IPS-15b (cell line): ENCODE measurements around the gene UNC5B.

Source experiments
- H3K27me3 ChIP-seq: one replicate; pipeline ENCODE4 v1.6.1; 2013; ENCODE audit warnings: low read length; ENCODE audit not compliant: control insufficient read depth, insufficient read depth
- H3K36me3 ChIP-seq: one replicate; pipeline ENCODE4 v1.6.1; 2013; ENCODE audit warnings: low read length; ENCODE audit not compliant: control insufficient read depth, insufficient read depth
- H3K4me1 ChIP-seq: one replicate; pipeline ENCODE4 v1.6.1; 2013; ENCODE audit warnings: mild to moderate bottlenecking, low read length; ENCODE audit not compliant: control insufficient read depth, insufficient read depth
- H3K4me3 ChIP-seq: one replicate; pipeline ENCODE4 v1.5.1; 2013; ENCODE audit warnings: low read depth, low read length
- H3K9ac ChIP-seq: one replicate; pipeline ENCODE4 v1.6.1; 2013; ENCODE audit warnings: low read depth, mild to moderate bottlenecking, low read length
- H3K9me3 ChIP-seq: one replicate; pipeline ENCODE4 v1.6.1; 2013; ENCODE audit warnings: mild to moderate bottlenecking, low read length; ENCODE audit not compliant: control insufficient read depth, insufficient read depth

The UNC5B gene

DNA sequence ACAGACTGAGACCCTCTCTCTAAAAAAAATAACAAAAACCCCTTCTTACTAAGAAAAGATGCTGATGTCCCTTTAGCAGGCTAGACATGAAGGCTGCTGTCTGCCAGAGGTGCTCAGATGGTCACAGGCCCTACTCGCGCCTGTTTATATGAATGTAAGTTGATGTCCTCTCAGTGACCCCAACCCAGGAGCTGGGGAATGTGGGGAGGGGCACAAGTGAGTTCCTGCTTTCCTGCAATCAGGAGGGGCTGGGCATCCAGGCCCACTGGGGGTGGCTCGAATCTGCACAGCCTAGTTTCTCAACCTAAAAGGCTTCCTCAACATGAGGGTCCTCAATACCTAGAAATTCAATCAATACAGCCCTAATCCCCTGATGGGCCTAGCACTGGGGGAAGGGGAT lies 94.6 kb downstream of the UNC5B start:
- Histone ChIP-seq H3K4me3 (no peak overlapping the region), H3K9ac (no peak overlapping the region), H3K9me3 (no peaks in the 10 kb centered on the region), H3K27me3 (no peaks in the 10 kb centered on the region), H3K4me1 (no peaks in the 10 kb centered on the region), H3K36me3 (no peaks in the 10 kb centered on the region)

DNA sequence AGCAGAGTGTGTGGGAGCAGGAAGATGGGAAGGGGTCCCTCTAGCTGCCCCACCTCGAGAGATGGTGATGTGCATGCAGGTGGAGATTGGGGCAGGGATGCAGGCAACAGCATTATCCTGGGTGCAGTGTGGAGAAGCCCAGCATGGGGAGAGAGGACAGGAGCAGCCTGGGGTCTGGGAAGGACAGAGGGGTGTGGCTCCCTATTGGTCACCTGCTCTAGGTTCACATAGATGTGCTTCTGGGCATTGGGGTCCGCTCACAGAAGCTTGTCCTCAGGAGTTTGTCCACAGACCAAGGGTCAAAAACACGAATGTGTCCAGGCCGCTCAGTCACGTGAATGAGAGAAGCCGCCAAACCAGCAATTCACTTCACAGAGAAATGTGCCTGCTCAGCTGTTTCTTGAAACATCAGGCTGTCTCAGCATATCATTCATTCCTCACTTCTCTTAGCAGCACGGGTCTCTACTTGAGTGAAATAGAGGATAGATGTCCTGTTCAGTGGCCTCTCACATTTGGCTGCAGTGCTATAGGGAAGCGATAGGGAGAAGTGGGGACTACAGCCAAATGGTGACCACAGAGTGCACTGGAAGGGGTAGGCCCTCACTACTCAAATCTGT lies 95.2 kb downstream of the UNC5B start:
- Histone ChIP-seq H3K9me3 (no peaks in the 10 kb centered on the region), H3K4me1 (no peaks in the 10 kb centered on the region)

DNA sequence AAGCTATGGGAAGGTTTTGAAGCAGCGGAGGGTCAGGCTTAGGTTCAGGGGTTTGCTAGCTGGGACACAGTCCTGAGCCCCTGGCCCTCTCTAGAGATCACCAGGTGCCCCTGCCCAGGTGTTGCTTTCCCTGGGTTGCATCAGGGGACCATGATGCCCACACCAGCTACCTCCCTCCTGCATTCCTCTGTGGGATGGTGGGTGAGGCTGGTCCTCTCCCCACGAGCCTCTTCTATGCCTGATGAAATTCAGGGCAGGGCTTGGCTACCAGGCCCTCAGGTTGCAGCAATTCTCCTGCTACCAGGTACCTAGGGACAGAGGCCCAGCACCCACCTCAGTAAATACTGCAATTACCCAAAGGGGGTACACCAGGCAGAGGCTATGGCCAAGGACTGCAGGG lies 95.9 kb downstream of the UNC5B start:
- no peak overlapping the region for H3K4me3 ChIP-seq
- H3K4me1 ChIP-seq: no peaks in the 10 kb centered on the region
- H3K9me3 ChIP-seq: no peaks in the 10 kb centered on the region
- H3K9ac ChIP-seq: no peak overlapping the region
- H3K36me3 ChIP-seq: no peaks in the 10 kb centered on the region
- H3K27me3 ChIP-seq: peaks cover under 1% of the 10 kb centered on the region

More for the DNA sequence above, 95.2 kb downstream of the UNC5B start:
- Histone ChIP-seq H3K9ac (no peak overlapping the region), H3K4me3 (no peak overlapping the region), H3K27me3 (no peaks in the 10 kb centered on the region), H3K36me3 (no peaks in the 10 kb centered on the region)

DNA sequence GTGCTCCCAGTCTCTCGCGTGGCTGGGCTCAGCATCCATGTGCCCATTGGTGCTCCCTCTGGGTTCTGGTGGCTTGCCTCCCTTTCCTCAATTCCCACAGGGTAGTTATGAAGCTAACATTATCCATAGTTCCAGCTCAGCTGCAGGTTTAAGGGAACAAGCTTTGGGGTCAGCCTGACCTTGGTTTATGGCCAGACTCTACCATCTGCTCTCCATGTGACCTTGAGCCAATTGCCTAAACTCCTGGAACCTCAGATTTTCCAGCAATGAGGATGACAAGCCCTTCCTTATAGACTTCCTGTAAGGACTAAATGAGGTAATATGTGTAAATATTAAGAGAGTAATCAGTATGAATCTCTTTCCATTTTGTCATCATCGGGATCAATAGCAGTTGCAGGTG lies 96.6 kb downstream of the UNC5B start:
- no peaks in the 10 kb centered on the region for H3K4me1 ChIP-seq
- H3K36me3 ChIP-seq: no peaks in the 10 kb centered on the region
- no peak overlapping the region for H3K9ac ChIP-seq
- H3K27me3 ChIP-seq: peaks cover 5% of the 10 kb centered on the region
- no peak overlapping the region for H3K4me3 ChIP-seq
- no peaks in the 10 kb centered on the region for H3K9me3 ChIP-seq

DNA sequence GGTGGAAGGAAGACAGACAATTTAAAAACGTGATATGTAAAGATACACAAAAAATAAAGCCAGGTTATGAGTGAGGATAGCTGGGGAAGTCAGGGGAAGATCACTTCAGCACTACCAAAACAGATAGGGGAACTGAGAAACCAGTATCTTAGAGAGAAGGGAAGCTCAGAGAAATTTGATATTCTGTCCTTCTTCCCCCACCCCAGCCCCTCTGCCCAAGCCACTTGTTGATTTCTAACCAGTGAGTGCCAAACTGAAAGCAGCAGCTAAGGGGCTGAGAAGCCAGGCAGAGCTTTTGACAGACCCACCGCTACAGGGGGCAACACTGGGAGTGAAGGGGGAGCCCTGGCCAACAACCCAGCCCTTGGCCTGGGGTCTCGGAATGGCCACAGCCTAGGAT lies 97.5 kb downstream of the UNC5B start:
- H3K27me3 ChIP-seq: peaks cover 5% of the 10 kb centered on the region
- H3K4me3 ChIP-seq: no peak overlapping the region
- H3K9me3 ChIP-seq: no peaks in the 10 kb centered on the region
- H3K36me3 ChIP-seq: no peaks in the 10 kb centered on the region
- H3K9ac ChIP-seq: peak overlapping the region; percentile 16
- H3K4me1 ChIP-seq: peaks cover 3% of the 10 kb centered on the region

DNA sequence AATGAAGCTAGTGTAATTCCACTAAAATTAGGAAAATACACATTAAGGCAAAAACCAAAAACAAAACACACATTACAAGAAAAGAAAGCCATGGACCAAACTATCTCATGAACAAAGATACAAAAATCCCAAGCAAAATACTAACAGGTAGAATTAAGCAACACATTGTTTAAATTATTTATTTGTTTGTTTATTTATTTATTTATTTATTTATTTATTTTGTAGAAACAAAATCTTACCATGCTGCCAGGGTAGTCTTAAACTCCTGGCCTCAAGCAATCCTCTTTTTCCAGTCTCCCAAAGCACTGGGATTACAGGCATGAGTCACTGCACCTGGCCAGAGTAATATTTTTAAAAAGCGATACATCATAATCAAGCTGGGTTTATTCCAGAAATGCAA lies 99.8 kb downstream of the UNC5B start:
- H3K9me3 ChIP-seq: no peaks in the 10 kb centered on the region
- peaks cover 8% of the 10 kb centered on the region for H3K4me1 ChIP-seq
- no peaks in the 10 kb centered on the region for H3K36me3 ChIP-seq
- H3K4me3 ChIP-seq: no peak overlapping the region
- no peak overlapping the region for H3K9ac ChIP-seq
- peaks cover 5% of the 10 kb centered on the region for H3K27me3 ChIP-seq

DNA sequence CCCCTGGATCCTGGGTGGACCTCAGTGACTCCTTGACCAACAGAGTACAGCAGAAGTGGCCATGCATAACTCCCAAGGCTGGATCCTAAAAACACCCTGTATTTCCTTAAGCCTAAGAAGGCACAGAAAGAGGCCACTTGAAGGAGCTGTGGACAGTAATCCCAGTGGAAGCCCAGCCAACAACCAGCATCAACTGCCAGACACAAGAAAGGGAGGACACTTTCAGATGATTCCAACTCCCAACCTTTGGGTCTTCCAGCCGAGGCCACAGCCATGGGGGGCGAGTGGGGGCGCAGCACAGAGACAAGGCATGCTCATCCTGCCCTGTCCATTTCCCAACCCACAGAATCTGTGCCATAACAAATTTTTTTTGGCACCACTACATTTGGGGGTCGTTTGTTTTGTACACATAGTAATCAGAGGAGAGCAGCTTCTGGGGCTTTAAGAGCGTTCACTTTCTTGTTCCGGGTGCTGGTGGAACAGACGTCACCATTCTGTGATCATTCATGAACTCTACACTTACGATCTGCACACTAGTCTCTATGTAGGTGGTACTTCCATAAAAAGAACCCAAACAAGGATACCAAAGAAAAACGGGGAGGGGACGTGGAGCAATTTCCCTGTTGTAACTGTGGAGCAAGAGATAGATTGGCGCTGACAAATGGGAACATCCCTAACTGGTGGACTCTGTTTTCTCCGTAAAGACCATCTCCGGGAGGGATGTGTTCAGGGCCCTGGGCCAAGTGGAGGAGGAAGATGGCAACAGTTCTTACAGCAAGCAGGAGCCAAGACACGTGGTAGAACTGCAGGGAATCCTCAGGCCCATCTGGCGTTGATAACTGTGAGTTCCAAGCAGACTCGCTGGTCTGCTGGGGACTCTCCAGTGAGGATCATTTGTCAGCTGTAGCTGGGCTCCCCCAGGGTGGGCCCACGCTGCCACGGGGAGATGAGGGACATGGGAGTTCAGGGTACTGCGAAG lies 100.7 kb downstream of the UNC5B start:
- no peaks in the 10 kb centered on the region for H3K9me3 ChIP-seq

DNA sequence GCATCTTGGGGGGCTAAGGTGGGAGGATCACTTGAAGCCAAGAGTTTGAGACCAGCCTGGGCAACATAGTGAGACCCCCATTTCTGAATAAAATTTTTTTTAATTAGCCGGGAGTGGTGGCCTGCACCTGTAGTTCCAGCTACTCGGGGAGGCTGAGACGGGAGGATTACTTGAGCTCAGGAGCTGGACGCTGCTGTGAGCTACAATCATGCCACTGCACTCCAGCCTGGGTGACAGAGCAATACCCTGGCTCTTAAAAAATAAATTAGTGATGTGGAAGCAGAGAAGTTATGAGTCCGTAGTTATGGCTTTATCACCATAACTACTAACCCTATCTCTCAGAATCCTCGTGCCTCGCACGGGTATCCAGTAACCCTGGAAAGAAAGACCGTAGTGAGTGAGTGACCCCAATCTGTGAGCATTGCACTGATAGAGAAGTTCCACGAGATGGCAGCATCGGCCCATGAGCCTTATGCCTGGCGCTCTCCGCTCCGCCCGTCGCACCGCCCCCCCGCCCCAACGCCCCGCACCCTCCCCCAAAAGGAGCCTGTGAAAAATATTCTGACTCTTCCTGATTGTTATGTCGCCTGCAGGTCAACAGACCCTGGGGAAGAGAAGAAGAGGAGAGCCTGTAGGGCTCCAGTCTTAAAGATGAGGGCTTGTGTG lies 101.8 kb downstream of the UNC5B start:
- Histone ChIP-seq H3K4me1 (peaks cover 10% of the 10 kb centered on the region), H3K36me3 (no peaks in the 10 kb centered on the region), H3K4me3 (peak overlapping the region; percentile 41), H3K9me3 (no peaks in the 10 kb centered on the region), H3K27me3 (peaks cover 5% of the 10 kb centered on the region), H3K9ac (peak overlapping the region; percentile 54)

More for the DNA sequence above, 100.7 kb downstream of the UNC5B start:
- Histone ChIP-seq H3K36me3 (no peaks in the 10 kb centered on the region), H3K4me1 (peaks cover 8% of the 10 kb centered on the region), H3K4me3 (no peak overlapping the region), H3K9ac (no peak overlapping the region), H3K27me3 (peaks cover 5% of the 10 kb centered on the region)

DNA sequence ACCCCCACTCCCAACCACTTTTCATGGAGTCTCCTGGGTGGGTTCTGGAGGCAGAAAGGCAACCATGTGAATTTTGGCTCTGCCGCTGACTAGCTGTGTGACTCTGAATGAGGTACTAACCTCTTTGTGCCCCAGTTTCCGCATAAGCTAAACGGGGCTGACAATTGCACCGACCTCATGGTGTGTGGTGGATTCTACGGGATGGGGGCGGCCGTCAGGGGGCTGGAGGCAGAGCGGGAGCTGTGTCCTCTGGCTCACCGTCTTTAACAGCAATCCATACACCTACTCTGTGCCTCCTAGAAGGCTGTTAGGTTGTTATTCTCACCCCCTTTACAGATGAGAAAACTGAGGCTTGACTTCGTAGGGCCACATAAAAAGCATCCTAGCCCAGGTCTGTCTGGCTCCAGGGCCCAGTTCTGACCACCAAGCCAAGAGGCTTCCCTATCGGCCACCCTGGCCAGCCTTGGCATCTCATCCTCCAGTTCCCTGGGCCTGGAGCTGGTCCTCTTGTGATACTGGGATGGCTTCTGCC lies 102.4 kb downstream of the UNC5B start:
- H3K4me3 ChIP-seq: peak overlapping the region; percentile 41
- peaks cover 10% of the 10 kb centered on the region for H3K4me1 ChIP-seq
- peak overlapping the region; percentile 54 for H3K9ac ChIP-seq
- H3K27me3 ChIP-seq: peaks cover 5% of the 10 kb centered on the region
- H3K9me3 ChIP-seq: no peaks in the 10 kb centered on the region
- H3K36me3 ChIP-seq: no peaks in the 10 kb centered on the region

DNA sequence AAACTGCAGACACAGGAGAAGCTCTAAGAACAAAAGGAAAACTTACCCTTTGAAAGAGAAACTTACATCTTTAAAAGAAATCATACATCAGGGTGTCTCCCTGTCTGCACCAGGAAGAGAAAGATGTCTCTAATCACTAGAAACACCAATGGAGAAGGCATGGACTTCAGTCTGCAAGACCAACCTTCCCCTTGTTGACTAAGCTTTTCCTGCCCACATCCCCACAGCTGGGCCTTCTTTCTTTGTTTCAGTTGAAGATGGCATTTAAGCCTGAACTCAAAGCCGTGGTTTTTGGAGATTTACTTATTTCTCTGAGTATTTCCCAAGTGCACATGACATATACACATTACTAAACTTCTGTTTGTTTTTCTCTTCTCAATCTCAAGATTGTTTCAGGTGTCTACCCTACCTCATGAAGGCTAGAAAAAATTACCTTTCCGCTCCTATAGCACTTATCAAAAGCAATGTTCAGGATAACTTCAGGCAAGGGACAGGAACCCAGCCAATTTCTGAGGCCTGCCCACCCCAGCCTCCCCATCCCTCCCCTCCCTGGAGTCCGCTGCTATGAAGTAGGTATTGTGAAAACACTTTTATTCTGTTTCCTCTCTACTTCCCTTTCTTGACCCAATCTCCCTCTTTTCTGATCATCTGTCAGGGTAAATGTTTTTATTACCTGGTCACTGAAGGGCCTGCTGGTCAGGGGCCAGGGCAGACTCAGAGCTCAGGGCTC lies 103.9 kb downstream of the UNC5B start:
- peaks cover 13% of the 10 kb centered on the region for H3K4me1 ChIP-seq
- H3K9me3 ChIP-seq: no peaks in the 10 kb centered on the region
- no peak overlapping the region for H3K4me3 ChIP-seq
- no peak overlapping the region for H3K9ac ChIP-seq
- H3K27me3 ChIP-seq: peaks cover 5% of the 10 kb centered on the region
- no peaks in the 10 kb centered on the region for H3K36me3 ChIP-seq

DNA sequence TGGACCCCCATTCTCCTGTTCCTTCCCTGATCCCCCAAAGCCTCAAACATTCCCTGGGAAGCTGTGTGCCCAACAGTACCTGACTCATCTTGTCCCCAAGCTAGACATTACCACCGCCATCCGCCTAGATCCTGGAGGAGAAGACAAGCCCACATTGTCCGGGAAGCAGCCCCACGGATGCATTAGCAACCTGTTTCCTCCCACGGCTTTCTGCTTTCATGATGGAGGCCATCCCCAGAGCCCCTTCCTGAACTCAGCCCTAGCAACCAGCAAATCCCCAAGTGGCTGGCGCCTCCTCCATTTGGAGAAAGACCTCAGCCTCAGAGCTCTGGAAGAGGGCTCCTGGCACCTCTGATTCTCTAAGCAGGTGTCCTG lies 104.4 kb downstream of the UNC5B start:
- Histone ChIP-seq H3K9me3 (no peaks in the 10 kb centered on the region), H3K27me3 (peaks cover 5% of the 10 kb centered on the region), H3K4me1 (peaks cover 13% of the 10 kb centered on the region), H3K4me3 (no peak overlapping the region), H3K36me3 (no peaks in the 10 kb centered on the region), H3K9ac (no peak overlapping the region)
